Stimulated activated CD8-positive, alpha-beta memory T cell treated with anti-CD3 and anti-CD28 coated beads, Interleukin-12 subunit alpha, Interleukin-12 subunit beta, amount 100 ng/mL, for 1 hour (primary cell): ENCODE measurements around the gene ZDHHC14.
"Not testable (repeated sequence)": the region's sequence is repeated elsewhere in the genome, so short reads cannot be mapped to it uniquely, and the experiment has no call there.

Experiments
- DNase-seq: peaks from one replicate; pipeline ENCODE4 v3.0.0-alpha.2; 2020; ENCODE audit warnings: low read depth

The ZDHHC14 gene

DNA sequence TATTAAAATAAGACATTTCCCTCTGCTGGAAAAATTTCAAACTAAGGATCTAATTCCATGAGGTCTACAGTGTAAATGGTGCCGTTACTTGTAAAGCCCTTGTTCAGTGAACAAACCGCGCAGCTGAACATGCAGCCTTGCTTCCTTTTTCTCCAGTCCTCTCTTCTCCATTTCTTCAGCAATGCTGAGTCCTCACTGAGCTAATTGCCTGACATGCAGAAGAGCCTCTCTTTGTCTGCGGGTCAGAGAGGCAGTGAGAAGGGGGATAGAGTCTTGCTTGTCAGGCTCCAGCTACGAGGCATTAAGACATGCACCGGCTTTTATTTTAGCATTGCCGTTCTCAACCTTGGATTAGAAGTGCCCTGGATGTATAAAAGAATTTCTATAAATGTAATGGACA is 25.7 kb downstream of the ZDHHC14 start:
- DNase-seq, result no peak

DNA sequence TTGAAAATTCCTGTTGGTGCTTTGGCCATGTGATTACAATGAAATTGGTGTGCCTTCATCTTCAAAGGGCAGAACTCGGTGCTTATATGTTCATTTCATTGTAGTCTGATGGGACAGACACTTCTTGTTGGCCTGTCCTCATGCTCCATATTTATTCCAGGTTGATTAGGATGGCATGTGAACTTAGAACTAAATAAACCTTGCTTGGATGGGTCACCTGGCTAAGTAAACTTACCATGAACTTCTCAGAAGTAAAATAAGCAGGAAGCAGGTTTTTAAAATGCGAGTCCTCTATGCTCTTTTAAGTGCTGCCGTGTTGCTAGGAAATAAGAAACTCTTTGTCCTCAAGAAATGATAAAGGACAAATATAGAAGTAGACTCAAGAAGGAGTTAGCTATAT is 26.7 kb downstream of the ZDHHC14 start:
- no peak for DNase-seq

DNA sequence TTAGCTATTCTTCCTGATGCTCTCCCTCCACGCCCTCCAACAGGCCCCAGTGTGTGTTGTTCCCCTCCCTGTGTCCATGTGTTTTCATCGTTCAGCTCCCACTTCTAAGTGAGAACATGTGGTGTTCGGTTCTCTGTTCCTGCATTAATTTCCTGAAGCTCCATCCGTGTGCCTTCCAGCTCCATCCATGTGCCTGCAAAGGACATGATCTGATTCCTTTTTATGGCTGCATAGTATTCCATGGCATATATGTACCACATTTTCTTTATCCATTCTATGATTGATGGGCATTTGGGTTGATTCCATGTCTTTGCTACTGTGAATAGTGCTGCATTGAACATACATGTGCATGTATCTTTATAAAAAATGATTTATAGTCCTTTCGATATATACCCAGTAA is 27.4 kb downstream of the ZDHHC14 start:
- not testable (repeated sequence) for DNase-seq

DNA sequence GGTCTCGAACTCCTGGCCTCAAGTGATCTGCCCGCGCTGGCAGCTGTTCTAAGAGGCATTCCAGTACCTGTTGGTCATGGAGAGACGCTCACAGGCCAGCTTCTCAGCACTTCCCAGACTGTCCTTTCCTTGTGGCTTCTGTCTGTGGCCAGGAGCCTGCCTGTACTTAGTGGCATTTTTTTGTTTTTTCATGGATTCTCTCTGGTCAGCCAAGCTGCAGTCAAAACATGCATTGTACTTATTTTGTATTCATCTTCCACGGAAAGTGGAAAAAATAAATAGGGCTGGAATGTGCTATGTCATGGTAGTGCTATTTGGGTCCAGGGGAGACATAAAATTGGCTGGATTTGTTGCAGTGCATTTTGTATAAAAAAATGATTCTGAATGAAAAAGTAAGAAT is 29.1 kb downstream of the ZDHHC14 start:
- no peak for DNase-seq

DNA sequence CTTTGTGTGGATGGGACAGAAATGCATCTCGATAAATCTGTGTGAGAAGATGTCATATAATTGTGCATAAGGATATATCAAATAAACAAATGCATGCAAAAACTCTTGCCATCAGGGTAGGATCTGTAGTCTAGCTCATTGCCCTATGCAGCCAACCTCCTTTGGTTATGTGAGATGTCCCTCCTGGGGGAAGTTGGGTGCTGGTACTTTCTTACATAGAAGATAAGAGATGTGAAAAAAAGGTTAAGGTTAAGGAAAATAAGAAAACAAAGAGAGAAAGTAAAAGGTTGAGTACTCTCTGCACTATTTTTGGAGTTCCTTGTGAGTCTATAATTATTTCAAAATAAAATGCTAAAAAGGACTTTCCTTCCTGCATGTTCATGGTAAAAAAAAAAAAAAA is 30.4 kb downstream of the ZDHHC14 start:
- no peak for DNase-seq

DNA sequence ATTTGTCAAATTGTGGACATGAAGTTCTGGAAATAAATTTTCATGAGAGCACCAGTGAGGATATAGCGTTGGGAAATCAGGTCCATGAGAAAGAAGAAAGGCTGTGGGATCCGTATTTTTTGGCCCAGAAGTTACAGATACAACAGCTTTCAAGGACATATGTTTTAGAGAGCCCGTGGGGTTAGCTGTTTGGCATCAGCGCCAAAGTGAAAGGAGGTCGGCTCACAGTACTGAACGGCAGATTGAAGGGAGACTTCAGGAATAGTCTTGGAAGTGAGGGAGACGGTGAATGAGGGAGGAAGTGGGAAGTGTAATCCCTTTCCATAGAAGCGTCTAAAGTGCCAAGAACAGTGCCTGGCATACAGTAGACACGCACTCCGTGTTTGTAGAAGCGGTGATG is 31.8 kb downstream of the ZDHHC14 start:
- DNase-seq, result no peak

DNA sequence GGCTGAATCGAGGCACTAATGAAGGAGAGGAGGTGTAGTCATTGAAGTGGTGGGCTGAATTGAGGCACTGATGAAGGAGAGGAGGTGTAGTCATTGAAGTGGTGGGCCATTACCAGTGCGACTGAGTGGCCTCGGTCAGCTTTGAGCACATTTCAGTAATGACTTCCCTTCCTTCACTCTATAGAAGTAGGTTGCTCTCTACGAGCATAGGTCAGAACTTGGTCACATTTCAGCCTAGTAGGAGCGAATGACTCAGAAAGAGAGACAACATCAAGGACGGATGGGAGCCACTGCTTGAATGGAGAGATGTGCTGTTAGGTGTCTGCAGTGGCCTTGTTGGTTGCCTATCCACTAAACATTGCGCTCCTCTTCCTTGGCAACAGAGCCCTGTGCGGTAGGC is 39.5 kb downstream of the ZDHHC14 start:
- no peak for DNase-seq

DNA sequence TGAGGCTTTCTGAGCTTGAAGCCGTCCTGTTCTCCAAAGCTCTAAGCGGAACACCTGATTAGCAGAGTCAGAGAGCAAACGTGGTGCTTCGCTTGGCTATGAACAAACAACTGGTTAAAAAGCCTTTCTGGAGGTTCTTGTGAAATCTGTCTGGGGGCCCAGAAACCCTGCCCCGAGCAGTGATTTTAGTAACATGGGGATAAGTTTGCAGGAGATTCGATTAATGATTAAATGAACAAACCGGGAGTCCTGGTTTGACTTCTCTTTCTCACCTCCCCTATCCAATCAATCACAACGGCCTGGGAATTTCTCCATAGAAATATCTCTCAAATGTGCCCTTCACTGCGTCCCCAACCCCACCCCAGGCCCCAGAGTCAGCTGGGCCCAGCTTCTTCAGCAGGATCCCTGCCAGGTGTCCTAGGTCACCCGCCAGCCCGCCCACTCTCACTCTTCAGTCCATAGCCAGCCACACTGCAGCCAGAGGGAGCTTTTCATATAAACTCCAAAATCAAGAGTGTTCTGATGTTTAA is 43.6 kb downstream of the ZDHHC14 start:
- DNase-seq, result no peak

DNA sequence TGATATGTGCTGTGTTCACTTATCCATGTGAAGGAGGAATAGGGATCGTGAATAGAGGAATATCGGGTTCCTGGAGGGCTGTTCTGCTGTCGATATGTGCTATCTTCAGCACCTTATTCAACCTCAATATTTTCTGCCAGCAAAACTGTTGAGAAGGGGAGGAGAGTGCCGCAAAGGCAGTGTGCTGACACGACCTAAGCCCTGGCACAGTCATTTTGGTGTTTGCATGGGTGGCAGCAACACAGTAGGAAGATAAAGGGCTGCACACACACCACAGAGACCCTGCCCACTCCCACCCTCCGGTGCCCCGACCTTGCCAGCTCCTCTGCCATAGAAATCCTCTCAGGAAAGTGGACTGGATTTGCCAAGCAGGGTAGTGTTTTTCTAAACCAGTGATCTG is 47.0 kb downstream of the ZDHHC14 start:
- no peak for DNase-seq

DNA sequence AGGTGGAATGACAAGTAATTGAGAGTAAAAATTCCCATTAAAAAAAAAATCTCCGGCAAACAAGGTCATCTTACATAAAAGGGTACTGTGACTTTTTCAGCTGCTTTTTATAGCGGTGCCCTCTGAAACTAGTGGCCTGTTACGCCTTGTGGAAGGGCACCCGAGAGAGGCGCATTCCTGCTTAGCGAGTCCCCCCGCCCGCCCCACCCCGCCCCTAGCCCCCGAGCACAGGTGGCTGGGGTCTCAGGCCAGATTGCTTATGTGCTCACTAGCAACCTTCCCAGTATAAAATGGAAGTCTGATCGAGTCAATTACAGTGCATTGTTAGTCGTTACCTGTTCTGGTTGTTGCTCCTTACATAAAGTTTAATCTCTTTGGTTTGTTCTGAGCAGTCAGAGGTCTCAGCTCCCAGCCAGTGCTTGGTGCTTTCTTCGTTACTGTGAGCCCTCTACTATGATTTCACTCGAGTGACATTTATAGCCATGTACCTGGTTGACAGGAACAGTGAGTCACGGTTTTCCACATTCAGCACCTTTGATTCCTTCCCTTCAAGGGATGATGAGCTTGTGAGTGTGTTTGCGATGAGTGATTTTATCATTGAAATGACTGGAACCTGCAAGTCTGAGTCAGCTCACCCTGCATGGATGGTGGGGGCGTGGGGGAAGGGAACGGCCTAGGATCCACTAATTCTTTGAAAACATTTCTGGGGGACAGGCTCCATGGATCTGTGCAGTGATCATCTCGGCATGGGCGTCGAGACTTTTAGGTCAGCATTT is 47.6 kb downstream of the ZDHHC14 start:
- no peak for DNase-seq

DNA sequence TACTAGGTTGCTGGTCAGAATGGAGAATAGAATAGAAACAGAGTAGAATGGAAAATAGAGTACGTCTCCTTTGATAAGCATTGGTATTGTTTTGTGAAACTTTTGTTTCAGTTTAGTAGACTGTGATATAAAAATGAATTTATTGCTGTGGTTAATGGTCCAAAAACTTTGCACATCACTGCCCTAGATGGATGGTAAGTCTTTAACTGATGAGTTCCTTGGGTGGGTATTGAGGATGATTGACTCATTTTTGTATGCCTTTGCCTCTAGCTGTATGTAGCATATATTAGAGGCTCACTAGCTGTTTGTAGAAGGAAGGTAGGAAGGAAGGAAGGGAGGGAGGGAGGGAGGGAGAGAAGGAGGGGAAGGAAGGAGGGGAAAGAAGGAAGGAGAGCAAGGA is 48.3 kb downstream of the ZDHHC14 start:
- DNase-seq, result no peak

DNA sequence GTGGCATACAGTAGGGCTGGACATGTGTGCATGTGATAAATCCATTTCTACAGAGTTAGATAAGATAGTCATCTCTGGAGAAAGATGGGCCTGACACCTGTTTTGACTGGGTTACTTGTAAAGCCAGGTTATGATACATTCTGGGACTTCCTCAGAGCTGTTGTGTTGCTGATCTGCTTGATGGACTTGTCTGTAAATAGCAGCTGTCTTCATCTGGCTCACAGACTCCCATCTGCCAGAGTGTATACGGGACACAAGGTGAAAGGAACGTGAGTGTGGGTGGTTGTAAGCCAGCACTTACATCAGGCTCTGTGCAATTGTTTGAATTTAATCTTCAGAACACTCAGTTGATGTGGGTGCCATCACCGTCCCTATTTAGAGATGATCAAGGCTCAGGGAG is 49.8 kb downstream of the ZDHHC14 start:
- DNase-seq, result no peak

DNA sequence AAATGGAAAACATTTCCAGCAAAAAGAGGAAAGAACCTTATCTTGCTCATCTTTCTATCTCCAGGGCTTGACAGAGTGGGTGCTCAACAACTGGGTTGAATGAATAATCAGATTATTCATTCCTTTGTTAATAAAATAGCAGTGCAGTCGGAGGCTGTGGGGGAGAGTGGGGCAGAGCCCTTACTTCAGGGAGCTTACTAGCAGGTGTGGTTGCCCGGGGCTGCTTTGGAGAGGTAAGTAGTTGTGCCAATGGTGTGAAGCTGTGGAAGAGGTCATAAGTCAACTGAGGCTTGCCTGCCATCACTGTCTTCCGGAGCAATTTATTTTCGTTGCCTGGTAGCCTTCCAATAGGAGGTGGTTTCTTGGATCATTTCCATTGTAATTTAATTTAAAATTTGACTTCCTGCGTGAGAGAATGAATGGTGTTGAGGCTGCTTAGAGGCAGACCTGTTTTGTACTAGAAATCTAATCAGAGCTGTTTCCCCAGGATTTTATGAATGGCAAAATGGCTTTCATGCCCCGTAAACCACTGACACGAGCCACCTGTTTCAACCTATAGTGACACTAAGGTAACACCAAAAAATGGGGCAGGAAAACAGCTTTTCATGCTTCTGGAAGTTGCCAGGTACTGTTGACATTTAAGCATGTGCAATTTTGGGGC is 51.4 kb downstream of the ZDHHC14 start:
- no peak for DNase-seq

DNA sequence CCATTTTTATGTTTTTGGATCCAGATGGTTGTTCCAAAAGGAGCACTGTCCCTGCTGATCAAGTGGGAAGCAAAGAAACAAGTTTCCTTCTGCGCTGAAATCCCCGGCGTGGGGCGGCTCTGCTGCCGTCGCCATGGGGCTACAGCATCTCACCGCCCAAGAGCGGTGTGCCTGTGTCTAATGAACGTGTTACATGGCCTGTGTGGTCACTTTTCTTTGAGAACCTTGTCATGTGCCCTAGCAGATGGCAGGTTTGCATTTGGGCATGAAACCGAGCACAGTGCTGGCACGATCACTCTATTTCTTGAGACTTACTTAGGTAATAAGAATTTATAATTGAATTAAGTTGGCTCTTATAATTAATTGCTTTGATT is 51.9 kb downstream of the ZDHHC14 start:
- no peak for DNase-seq

DNA sequence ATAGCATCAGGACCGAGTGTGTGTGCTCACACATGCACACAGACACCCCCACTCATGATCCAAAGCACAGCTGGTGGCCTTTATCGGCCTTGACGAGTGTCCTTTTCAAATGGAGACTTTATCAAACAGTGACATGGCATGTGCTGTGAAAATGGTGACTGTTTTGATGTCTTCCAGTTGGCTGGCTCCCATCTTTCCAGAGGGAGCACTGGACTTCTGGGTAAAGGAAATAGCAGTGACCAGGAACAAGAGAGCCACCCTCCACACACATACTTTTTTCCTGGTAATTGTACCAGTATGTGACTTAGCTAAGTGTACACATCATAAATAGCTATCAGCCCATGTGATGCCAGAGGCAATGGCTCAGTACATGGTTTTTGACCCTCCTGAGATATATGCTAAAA is 52.7 kb downstream of the ZDHHC14 start:
- DNase-seq, result no peak

DNA sequence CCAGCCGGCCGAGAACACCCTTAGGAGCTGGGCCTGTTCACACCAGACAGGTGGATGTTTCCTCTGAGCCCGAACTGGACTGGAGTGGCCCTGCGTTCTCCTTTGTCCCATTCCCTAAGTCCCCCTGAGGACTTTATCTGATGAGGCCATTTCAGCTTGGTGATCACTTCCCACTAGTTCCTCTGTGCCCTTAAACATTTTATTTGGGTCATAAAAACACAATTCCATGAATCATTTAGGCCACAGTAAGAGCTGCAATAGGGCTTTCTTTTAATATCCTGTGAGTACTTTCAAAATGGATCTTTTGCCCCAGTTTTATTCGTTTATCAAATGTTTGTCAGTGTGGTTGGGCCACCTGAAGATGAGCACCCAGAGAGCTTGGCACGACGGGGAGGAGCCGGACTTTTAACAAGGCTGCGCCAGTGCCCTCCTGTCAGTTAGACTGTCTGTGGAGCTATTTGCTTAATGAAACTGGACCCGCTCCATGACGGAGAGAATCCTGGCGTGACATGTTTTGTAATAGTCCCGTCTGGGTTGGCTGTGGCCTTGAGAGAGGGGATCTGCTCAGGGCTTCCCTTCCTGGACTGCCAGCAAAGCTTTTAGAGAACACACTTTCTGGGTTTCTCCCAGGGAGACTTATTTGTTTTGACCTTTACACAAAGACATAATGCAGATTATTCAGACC is 53.5 kb downstream of the ZDHHC14 start:
- no peak for DNase-seq

DNA sequence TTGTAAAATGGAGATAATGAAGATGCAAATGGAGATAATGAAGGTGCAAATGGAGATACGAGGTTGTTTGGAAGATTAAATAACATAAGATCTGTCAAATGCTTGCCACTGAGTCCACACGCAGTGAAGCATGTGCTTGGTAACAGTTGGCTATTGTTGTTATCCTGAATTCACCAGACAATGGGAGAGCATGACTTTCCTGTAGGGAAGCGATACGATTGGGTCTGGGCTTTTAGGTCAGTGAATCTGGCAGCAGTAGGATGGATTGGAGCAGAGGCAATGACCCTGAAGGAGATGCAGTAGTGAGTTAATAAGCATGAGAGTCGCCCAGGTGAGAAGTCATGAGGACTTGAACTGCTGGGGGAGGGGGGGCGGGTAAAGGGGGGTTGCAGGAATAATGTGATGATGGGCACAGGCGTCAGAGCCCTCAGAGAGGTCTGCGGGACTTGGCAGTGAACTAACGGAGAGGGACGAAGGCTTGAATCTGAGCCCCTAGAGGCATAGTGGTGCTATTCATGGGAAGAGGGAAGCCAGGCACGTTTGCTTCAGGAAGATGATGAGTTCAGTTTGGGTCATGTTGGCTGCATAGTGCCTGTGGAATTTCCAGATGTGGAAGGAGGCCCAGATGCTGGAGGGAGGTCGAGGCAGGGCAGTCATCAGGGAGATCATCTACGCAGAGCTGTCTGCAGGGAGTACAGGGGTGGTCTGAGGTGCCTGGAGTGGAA is 55.4 kb downstream of the ZDHHC14 start:
- no peak for DNase-seq

DNA sequence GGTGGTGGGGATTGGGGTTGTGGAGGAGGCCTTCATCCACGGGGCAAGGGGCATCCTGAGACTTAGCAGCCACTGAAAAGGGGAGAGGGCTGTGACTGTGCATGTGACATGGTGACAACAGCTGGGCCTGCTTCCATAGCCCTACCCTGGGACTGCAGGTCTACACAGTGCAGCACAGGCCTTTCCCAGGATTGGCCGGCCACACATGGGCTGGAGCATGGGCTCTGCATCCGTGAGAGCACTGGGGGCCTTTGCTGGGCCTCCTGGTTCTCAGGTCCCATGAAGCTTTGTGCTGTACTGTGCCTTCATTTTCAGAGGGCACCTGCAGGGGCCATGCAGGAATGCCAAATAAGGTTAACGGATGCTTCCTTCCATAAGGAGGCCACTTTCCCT is 56.0 kb downstream of the ZDHHC14 start:
- DNase-seq, result no peak

DNA sequence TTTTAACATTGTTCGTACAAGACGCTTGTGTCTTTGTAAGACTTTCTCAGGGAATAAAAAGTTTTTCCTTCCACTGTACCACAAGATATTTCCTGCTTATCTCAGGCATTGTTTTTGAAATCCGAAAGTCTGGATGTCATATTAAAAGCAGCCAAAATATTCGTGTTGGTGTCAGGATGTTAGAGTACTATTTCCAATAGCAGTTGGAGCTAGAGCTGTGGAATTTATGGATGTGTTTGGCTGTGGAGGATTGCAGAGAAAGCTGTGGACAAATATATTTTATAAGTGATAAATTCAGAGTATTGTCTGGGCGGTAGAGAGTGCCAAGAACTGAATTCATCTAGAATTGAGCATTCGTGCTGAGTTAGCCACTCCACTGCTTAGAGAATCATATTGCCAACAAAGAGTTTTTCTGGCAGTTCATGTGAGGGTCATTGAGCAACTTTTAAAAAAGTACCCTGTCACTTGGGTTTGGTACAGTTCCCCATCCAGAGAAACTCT is 57.7 kb downstream of the ZDHHC14 start:
- DNase-seq, result no peak

DNA sequence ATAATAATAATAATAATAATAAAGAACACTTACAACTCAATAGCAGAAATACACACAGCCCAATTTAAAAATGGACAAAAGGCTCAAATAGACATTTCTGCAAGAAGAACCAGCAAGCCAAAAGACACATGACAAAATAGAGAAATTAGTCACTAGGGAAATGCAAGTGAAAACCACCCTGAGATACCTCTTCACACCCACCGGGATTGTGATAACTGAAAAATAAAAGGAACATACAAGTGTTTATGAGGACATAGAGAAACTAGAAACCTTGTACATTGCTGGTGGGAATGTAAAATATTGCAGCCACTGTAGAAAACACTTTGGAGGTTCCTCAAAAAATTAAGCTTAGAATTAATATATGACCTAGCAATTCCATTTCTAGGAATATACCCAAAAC is 59.2 kb downstream of the ZDHHC14 start:
- no peak for DNase-seq

DNA sequence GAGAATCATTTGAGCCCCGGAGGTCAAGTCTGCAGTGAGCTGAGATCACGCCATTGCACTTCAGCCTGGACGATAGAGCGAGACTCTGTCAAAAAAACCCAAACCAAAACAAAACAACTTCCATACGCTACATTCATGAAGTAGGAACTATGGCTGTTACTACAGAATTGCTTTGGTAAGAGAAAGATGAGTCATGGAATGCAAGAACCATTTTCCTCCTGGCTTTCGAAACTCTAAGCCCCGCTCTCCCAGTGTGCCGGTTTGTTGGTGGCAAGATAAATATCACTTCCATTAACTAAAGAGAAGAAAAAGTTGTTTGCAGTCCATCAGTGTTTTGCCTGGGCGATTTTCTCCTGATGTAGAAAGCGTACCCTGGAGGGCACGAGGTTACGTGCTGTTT is 61.3 kb downstream of the ZDHHC14 start:
- no peak for DNase-seq

DNA sequence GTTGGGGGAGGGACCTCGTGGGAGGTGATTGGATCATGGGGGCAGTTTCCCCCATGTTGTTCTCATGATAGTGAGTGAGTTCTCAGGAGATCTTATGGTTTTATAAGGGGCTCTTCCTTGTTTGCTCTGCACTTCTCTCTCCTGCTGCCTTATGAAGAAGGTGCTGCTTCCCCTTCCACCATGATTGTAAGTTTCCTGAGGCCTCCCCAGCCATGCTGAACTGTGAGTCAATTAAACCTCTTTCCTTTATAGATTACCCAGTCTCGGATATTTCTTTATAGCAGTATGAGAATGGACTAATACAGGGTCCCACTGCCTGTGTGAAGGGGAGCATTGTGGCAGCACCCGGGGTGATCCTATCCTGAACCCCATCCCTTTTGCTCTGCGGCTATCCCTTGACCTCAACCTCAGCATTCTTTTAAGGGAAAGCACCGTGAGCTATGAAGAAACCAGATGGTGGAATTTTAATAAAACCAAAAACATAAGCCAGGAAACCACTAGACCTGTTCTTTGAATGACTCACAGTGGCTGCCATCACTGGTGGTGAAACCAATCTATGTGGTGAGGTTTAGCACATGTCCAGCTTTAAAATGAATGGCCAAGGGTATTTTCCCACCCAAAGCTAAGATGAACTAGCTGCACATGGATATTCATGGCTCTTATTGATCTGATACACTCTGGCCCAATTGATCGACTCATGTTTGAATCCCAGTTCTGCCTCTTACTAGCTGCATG is 62.2 kb downstream of the ZDHHC14 start:
- DNase-seq, result no peak
